DND-41 (cell line): Measurements from ENCODE around the gene ADCY7.

Experiments used
- ATAC-seq: fragments of 200-7000 bp; cut with Tn5 transposase; 3 replicates; pipeline ENCODE4 v1.9.1; 2021; ENCODE audit warnings: low read depth; ENCODE audit not compliant: insufficient read depth
- DNase-seq: peaks from one replicate; pipeline ENCODE4 v3.0.0-alpha.2; 2020
- H2AFZ ChIP-seq: 2 replicates; pipeline ENCODE4 v1.6.0; 2012; ENCODE audit warnings: low read depth, low read length
- H3K27ac ChIP-seq: 2 replicates; pipeline ENCODE4 v1.5.1; 2012; ENCODE audit warnings: low read length, inconsistent platforms
- H3K27me3 ChIP-seq: fragments of 200-600 bp; sonication (generic); 2 replicates; pipeline ENCODE4 v1.6.0; 2012; ENCODE audit warnings: low read length, mild to moderate bottlenecking, inconsistent platforms; ENCODE audit not compliant: insufficient read depth, poor library complexity
- H3K36me3 ChIP-seq: 2 replicates; pipeline ENCODE4 v1.5.1; 2012; ENCODE audit warnings: low read length, inconsistent platforms; ENCODE audit not compliant: insufficient read depth
- H3K4me1 ChIP-seq: 2 replicates; pipeline ENCODE4 v1.5.1; 2012; ENCODE audit warnings: mild to moderate bottlenecking, low read length; ENCODE audit not compliant: insufficient read depth
- H3K4me2 ChIP-seq: 2 replicates; pipeline ENCODE4 v1.6.0; 2012; ENCODE audit warnings: mild to moderate bottlenecking, moderate library complexity, low read length, inconsistent platforms; ENCODE audit not compliant: insufficient read depth
- H3K4me3 ChIP-seq, 2 experiments: fragments of 200-600 bp in 1 of 2; shearing (Covaris generic) in 1 of 2; 2 replicates each; pipeline ENCODE4 v1.5.1; 2012 to 2016; ENCODE audit warnings: inconsistent platforms in 2 of 2, low read length in 2 of 2, mild to moderate bottlenecking in 2 of 2, low read depth in 1 of 2, moderate library complexity in 1 of 2
- H3K79me2 ChIP-seq: 2 replicates; pipeline ENCODE4 v1.6.0; 2012; ENCODE audit warnings: low read length, inconsistent platforms; ENCODE audit not compliant: insufficient read depth
- H3K9ac ChIP-seq: 2 replicates; pipeline ENCODE4 v1.6.0; 2012; ENCODE audit warnings: low read depth, mild to moderate bottlenecking, inconsistent platforms, low read length, moderate library complexity
- H3K9me3 ChIP-seq: 2 replicates; pipeline ENCODE4 v1.5.1; 2012; ENCODE audit warnings: low read length, moderate library complexity, mild to moderate bottlenecking, inconsistent platforms; ENCODE audit not compliant: insufficient read depth, severe bottlenecking
- H4K20me1 ChIP-seq: 2 replicates; pipeline ENCODE4 v1.6.0; 2012; ENCODE audit warnings: low read length; ENCODE audit not compliant: insufficient read depth
- EZH2 ChIP-seq: IDR thresholded peaks from 3 replicates; pipeline ENCODE4 v1.6.1; 2012; ENCODE audit warnings: borderline replicate concordance, low read depth, mild to moderate bottlenecking, moderate library complexity, low read length, inconsistent platforms; ENCODE audit not compliant: severe bottlenecking
- TF ChIP-seq, protein P1 (sequence below): IDR thresholded peaks from 2 replicates; pipeline ENCODE4 v1.5.1; 2012; ENCODE audit warnings: borderline replicate concordance, low read length, moderate library complexity, mild to moderate bottlenecking; ENCODE audit not compliant: poor library complexity, severe bottlenecking; ENCODE audit errors: extremely low read depth

Gene ADCY7

DNA sequence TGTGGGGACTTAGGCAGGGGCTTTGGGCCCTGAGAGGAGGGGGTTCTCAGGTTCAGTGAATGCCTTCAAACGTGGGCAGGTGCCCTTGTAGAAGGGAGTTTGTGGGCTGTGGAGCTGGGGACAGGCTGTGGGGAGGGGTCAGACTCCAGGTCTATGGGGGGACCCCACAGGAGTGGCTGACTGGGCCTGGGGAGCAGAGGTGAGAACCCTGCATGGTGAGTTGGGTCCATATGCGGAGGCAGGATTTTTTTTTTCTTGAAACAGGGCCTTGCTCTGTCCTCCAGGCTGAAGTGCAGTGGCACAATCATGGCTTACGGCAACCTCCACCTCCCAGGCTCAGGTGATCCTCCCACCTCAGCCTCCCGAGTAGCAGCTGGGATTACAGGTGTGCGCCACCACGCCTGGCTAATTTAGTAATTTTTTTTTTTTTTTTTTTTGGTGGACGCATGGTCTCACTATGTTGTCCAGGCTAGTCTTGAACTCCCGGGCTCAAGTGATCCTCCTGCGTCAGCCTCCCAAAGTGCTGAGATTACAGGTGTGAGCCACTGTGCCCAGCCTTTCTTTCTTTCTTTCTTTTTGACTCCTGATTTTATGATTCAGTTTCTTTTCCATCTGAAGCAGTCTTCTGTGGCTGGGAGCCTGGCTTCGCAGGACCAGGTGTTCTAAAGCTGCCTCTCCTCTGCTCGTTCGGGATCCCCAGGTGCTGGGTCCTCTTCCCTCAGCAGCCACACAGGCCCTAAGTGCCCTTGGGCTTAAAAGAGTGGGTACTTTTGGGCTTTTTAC lies 19.0 kb upstream of the ADCY7 start:
- no peak for TF ChIP-seq EZH2
- TF ChIP-seq, protein P1, sequence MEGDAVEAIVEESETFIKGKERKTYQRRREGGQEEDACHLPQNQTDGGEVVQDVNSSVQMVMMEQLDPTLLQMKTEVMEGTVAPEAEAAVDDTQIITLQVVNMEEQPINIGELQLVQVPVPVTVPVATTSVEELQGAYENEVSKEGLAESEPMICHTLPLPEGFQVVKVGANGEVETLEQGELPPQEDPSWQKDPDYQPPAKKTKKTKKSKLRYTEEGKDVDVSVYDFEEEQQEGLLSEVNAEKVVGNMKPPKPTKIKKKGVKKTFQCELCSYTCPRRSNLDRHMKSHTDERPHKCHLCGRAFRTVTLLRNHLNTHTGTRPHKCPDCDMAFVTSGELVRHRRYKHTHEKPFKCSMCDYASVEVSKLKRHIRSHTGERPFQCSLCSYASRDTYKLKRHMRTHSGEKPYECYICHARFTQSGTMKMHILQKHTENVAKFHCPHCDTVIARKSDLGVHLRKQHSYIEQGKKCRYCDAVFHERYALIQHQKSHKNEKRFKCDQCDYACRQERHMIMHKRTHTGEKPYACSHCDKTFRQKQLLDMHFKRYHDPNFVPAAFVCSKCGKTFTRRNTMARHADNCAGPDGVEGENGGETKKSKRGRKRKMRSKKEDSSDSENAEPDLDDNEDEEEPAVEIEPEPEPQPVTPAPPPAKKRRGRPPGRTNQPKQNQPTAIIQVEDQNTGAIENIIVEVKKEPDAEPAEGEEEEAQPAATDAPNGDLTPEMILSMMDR: no peak
- peaks cover 2% of the 10 kb centered on the region; the same call in 1 of the 2 replicates for H4K20me1 ChIP-seq
- no peak overlapping the region for H3K9ac ChIP-seq
- peaks cover 20% of the 10 kb centered on the region for H3K27me3 ChIP-seq
- H3K4me3 ChIP-seq: no peak overlapping the region
- no peaks in the 10 kb centered on the region for H3K9me3 ChIP-seq
- H3K36me3 ChIP-seq: no peaks in the 10 kb centered on the region
- no peak overlapping the region for H3K4me2 ChIP-seq
- no peak overlapping the region for H3K27ac ChIP-seq
- H3K79me2 ChIP-seq: no peaks in the 10 kb centered on the region
- no peak for ATAC-seq
- DNase-seq: no peak
- H3K4me1 ChIP-seq: peaks cover 10% of the 10 kb centered on the region
- H2AFZ ChIP-seq: no peak overlapping the region

DNA sequence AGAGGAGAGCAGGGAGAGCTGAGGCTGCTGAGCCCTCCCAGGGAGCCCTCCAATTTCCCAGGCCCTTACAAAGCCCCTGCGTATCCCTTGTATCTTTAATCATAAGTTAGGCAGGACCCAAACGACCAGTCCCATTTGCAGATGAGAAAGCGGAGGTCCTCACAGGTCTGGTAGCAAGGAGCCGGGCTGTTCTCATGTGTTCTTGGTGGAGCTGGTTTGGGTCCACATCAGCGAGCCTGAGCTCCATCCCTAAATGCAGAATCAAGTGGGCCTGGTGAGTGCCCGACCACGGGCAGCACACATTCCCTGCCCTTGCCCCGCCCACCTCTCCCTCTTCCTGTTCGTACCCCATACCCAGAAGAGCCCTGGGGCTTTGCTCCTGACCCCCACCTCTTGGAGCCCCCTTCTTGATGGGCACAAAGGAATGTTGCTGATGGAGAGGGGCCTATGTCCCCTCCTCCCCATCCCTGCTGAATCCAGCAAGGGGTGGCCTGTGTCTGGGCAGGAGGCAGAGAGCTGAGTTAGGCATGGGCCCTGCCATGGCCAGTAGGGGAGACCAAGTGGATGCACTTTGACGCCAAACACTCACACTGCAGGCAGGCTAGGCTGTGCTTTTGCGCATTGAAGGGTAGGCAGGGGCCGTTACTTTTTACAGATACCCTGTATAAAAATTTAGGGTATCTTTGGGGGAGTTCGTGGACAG lies 18.3 kb upstream of the ADCY7 start:
- no peak for TF ChIP-seq EZH2
- TF ChIP-seq, protein P1: no peak
- Histone ChIP-seq H3K4me1 (peaks cover 10% of the 10 kb centered on the region), H2AFZ (no peak overlapping the region), H3K27me3 (peaks cover 20% of the 10 kb centered on the region), H3K79me2 (no peaks in the 10 kb centered on the region), H3K4me3 (no peak overlapping the region), H3K9me3 (no peaks in the 10 kb centered on the region), H4K20me1 (peaks cover 3% of the 10 kb centered on the region; the same call in 1 of the 2 replicates), H3K36me3 (no peaks in the 10 kb centered on the region), H3K9ac (no peak overlapping the region), H3K27ac (no peak overlapping the region), H3K4me2 (no peak overlapping the region)
- ATAC-seq: no peak
- DNase-seq: no peak

DNA sequence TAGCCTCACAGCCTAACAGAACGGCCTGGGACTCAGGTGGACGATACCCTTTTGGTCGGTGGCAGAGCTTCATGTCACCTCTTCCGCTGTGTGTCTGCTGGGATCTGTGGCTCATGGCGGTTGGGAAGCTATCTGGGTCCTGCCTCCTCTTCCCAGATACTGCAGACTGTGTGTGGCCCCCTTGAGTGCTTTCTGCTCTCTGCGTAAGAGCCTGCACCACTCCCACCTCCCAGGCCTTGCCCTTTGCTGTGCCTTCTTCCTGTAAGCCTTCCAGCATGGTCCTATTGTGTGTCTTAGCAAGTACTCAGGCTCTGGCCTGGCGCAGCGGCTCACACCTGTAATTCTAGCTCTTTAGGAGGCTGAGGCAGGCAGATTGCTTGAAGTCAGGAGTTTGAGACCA lies 17.5 kb upstream of the ADCY7 start:
- ATAC-seq (no peak), DNase-seq (no peak)
- Histone ChIP-seq H3K9me3 (no peaks in the 10 kb centered on the region), H3K79me2 (no peaks in the 10 kb centered on the region), H3K9ac (no peak overlapping the region), H3K36me3 (no peaks in the 10 kb centered on the region), H4K20me1 (peaks cover 3% of the 10 kb centered on the region; the same call in 1 of the 2 replicates), H3K4me1 (peaks cover 10% of the 10 kb centered on the region), H2AFZ (no peak overlapping the region), H3K4me2 (no peak overlapping the region), H3K27me3 (peaks cover 21% of the 10 kb centered on the region), H3K4me3 (no peak overlapping the region), H3K27ac (no peak overlapping the region)
- no peak for TF ChIP-seq EZH2
- TF ChIP-seq, protein P1: no peak
